Measurements from ENCODE around the gene NDRG4.

- TF ChIP-seq TAF1 (IDR thresholded peaks at IDR 0.05; ENCODE audit: borderline replicate concordance, low read depth, low read length) (no peak), CTCF (IDR thresholded peaks at IDR 0.05) (no peak), USF2 (IDR thresholded peaks at IDR 0.05; ENCODE audit: borderline replicate concordance, low read depth, low read length) (no peak), FOSL2 (IDR thresholded peaks at IDR 0.05; ENCODE audit: borderline replicate concordance, low read depth) (no peak), YY1 (IDR thresholded peaks at IDR 0.05; ENCODE audit: low read depth) (no peak), EP300 (IDR thresholded peaks at IDR 0.05; ENCODE audit: borderline replicate concordance in 1 of 2, low read depth in 1 of 2, low read length in 1 of 2) (no peak), JUND (IDR thresholded peaks at IDR 0.05) (no peak), PBX3 (IDR thresholded peaks at IDR 0.05) (no peak), RXRA (IDR thresholded peaks at IDR 0.05; ENCODE audit: borderline replicate concordance, low read depth) (no peak), REST (IDR thresholded peaks at IDR 0.05; ENCODE audit: low read depth, low read length) (no peak), RAD21 (IDR thresholded peaks at IDR 0.05; ENCODE audit: low read length) (no peak), ZBTB33 (IDR thresholded peaks at IDR 0.05; ENCODE audit: borderline replicate concordance, low read depth) (no peak)
Measured at GRCh38 chr16:58500430-58501241, 693 bp downstream of the NDRG4 start.

All from SK-N-SH (cell line).